HG02870 (cell line): ENCODE measurements around the gene NPIPB13.
"Not testable (repeated sequence)": the region's sequence is repeated elsewhere in the genome, so short reads cannot be mapped to it uniquely, and the experiment has no call there.

Source experiments
- ATAC-seq: cut with Tn5 transposase; IDR thresholded peaks from one replicate; pipeline ENCODE4 v1.9.1; 2021; ENCODE audit warnings: mild to moderate bottlenecking, moderate library complexity; ENCODE audit not compliant: unreplicated experiment

The NPIPB13 gene

GRCh38 chr16:30248379-30248778 lies at the start of gene NPIPB13:
Gene NPIPB13 (minus strand): TSS chr16:30248479. CDS start chr16:30245573, 2,906 bp downstream.
- ATAC-seq: not testable (repeated sequence)

- not testable (repeated sequence) for ATAC-seq
Observed at GRCh38 chr16:30282357-30282756, 34.1 kb upstream of the NPIPB13 start.

- not testable (repeated sequence) for ATAC-seq
Observed at GRCh38 chr16:30278523-30278922, 30.2 kb upstream of the NPIPB13 start.

- not testable (repeated sequence) for ATAC-seq
Observed at GRCh38 chr16:30217082-30217481, 31.2 kb downstream of the NPIPB13 start.

- ATAC-seq: not testable (repeated sequence)
Observed at GRCh38 chr16:30211414-30211813, 36.9 kb downstream of the NPIPB13 start.

GRCh38 chr16:30209032-30209431 lies 39.2 kb downstream of the NPIPB13 start:
- not testable (repeated sequence) for ATAC-seq

GRCh38 chr16:30207063-30207704 lies 41.1 kb downstream of the NPIPB13 start:
- ATAC-seq: not testable (repeated sequence)

GRCh38 chr16:30206252-30206651 lies 42.0 kb downstream of the NPIPB13 start:
- ATAC-seq: not testable (repeated sequence)

DNA sequence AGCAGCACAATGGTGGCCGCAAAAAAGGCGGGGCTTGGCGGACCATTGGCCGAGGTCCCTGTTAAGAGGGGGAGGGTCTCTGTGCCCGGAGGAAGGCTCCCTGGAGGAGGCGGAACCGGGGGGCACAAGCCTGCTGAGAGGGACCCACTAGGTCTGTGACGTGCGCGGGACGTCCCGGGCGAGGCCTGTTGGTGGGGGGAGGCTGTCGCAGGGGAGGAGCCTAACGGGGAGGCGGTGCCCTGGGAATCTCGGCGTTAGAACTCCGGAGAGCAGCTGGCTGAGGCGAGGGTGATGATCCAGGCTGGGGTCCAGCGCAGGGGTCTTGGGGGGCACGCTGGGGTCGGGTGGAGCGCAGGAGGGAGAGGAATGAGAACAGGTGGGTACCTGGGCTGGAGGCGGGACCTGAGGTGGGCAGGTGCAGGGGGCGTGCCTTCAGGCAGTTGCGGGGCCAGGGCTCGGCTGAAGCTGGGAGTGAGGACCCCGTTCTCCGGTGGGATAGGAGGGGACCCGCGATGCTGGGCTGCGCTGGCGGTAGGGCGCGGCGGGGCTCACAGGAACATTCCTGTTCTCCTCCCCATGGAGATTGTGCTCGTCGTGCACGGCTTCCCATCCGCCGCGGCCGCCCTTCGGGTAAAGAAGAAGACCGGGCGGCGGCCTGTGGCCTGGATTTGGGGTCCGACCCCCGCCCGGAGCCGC lies 42.6 kb downstream of the NPIPB13 start:
- not testable (repeated sequence) for ATAC-seq

GRCh38 chr16:30199608-30200343 lies 48.5 kb downstream of the NPIPB13 start:
- ATAC-seq: not testable (repeated sequence)

DNA sequence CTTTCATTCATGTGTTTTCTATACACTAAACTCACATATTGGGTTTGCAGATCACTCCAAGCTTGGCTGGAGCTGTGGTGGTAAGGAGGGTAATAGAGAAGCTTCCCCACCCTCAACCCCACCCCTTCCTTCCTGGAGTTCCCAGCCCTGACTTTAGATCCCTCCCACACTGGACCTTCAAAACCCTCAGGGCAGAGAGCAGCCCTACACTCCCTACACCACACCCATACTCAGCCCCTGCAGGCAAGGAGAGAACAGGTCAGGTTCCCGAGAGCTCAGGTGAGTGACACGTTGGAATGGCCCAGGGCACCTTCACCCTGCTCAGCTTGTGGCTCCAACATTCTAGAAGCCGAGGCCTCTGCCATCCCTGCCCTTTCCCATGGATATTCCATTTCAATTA lies 49.2 kb downstream of the NPIPB13 start, which contains the start of gene SULT1A3:
Gene SULT1A3 (plus strand): TSS at position 207 of the 400 bp plus-strand sequence. CDS start 1,474 bp downstream, outside the sequence.
- not testable (repeated sequence) for ATAC-seq
